GM12878 (cell line): Measurements from ENCODE around the gene TCEAL9.

Experiments
- CHD2 ChIP-seq: IDR thresholded peaks from 2 replicates; pipeline ENCODE4 v1.6.1; 2011; ENCODE audit warnings: low read depth, low read length, improper control_type of control experiment, borderline replicate concordance
- HDAC6 ChIP-seq: fragments of 200-600 bp; sonication (generic); IDR thresholded peaks from one replicate; pipeline ENCODE4 v1.8.0; 2017; ENCODE audit warnings: antibody characterized with exemption; ENCODE audit not compliant: unreplicated experiment
- JUND ChIP-seq: IDR thresholded peaks from 2 replicates; pipeline ENCODE4 v1.6.1; 2012; ENCODE audit warnings: low read depth, mild to moderate bottlenecking, low read length, improper control_type of control experiment, moderate library complexity
- POLR2A ChIP-seq: IDR thresholded peaks from 2 replicates; pipeline ENCODE4 v1.6.1; 2011; ENCODE audit warnings: low read depth, mild to moderate bottlenecking, low read length
- TF ChIP-seq, protein P1 (sequence below), 3 experiments: IDR thresholded peaks in 2 of 3; conservative IDR thresholded peaks in 1 of 3; 2 replicates each; pipeline ENCODE4 v1.5.1; 2011; ENCODE audit warnings: low read depth in 3 of 3, low read length in 3 of 3, mild to moderate bottlenecking in 3 of 3, control low read depth in 2 of 3, moderate library complexity in 2 of 3, inconsistent platforms in 1 of 3, mixed read lengths in 1 of 3; ENCODE audit not compliant: control insufficient read depth in 2 of 3, insufficient read depth in 1 of 3; ENCODE audit errors: extremely low read depth in 1 of 3

DNA sequence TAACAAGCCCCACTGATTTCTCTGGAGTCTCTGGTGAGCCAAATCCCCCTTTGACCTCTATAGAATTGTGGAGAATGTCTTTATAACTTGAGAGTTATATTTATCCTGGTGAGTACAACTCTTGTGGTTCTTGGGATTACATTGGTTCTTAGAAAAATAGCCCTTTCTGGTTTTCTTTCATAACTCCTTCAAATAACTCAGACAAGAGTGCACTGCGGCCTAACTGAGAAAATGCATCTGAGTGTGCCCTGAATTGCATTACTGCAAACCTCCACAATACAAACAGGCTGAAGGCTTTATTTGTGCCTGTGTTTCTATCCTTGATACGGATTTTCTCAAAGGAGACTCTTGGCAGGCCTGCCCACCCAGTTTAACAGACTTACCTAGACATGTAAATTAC, 22.7 kb downstream of the TCEAL9 start:
- TF ChIP-seq, protein P1, sequence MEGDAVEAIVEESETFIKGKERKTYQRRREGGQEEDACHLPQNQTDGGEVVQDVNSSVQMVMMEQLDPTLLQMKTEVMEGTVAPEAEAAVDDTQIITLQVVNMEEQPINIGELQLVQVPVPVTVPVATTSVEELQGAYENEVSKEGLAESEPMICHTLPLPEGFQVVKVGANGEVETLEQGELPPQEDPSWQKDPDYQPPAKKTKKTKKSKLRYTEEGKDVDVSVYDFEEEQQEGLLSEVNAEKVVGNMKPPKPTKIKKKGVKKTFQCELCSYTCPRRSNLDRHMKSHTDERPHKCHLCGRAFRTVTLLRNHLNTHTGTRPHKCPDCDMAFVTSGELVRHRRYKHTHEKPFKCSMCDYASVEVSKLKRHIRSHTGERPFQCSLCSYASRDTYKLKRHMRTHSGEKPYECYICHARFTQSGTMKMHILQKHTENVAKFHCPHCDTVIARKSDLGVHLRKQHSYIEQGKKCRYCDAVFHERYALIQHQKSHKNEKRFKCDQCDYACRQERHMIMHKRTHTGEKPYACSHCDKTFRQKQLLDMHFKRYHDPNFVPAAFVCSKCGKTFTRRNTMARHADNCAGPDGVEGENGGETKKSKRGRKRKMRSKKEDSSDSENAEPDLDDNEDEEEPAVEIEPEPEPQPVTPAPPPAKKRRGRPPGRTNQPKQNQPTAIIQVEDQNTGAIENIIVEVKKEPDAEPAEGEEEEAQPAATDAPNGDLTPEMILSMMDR (IDR thresholded peaks at IDR 0.05 in 2 of 3, conservative IDR thresholded peaks at IDR 0.05 in 1 of 3; ENCODE audit: control insufficient read depth in 2 of 3, extremely low read depth in 1 of 3, insufficient read depth in 1 of 3, low read depth in 3 of 3, low read length in 3 of 3), result no peak
- TF ChIP-seq POLR2A (no peak), HDAC6 (no peak), CHD2 (no peak), JUND (no peak)
